ENCODE data around the gene TAGLN2.
A peak's percentile ranks its signal among the peaks of the same experiment; 100 is the strongest.

DNA sequence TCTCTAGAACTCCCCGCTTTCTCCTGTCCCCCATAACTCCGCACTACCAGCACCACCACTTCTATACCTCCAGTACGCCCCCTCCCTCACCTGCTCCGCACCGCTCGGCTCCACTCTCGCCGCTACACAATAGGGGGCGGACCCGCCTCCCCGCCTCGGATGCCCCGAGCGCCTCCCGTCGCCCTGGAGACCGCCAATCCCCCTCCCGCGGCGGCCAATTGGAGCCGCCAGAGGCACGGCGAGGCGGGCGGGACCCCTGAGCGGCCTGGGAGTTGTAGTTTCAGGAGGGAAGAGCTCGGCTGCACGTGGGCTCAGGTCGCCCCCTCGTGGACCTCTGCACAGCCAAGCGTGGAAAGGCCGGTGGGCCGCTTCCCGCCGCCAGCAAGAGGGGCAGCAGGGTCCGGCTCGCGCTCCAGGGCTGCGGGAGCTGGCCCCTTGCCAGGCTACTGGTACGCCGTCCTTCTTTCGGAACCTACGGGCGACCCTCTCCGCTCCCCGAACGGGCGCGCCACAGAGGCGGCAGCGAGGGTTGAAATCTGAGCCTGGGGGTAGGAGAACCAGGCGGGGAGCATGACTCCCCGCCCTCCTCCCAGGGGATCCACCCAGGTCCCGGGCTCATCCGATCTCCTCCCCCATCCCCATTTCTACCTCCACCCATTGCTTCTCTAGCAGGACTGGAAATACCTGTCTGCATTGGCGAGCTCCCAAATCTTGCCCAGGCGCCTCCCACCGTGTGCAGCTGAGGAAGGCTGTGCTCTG is 20.4 kb upstream of the TAGLN2 start, which contains the start of gene IGSF9:
- TF ChIP-seq, protein P1, sequence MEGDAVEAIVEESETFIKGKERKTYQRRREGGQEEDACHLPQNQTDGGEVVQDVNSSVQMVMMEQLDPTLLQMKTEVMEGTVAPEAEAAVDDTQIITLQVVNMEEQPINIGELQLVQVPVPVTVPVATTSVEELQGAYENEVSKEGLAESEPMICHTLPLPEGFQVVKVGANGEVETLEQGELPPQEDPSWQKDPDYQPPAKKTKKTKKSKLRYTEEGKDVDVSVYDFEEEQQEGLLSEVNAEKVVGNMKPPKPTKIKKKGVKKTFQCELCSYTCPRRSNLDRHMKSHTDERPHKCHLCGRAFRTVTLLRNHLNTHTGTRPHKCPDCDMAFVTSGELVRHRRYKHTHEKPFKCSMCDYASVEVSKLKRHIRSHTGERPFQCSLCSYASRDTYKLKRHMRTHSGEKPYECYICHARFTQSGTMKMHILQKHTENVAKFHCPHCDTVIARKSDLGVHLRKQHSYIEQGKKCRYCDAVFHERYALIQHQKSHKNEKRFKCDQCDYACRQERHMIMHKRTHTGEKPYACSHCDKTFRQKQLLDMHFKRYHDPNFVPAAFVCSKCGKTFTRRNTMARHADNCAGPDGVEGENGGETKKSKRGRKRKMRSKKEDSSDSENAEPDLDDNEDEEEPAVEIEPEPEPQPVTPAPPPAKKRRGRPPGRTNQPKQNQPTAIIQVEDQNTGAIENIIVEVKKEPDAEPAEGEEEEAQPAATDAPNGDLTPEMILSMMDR (IDR thresholded peaks at IDR 0.05): peak; percentile 66
- TF ChIP-seq EZH2 (IDR thresholded peaks at IDR 0.05): no peak
